Left ventricle myocardium superior (tissue), 1 donor: ENCODE results near the gene MYO15B. TPM values are rescaled to one million over a fixed set of nuclear protein-coding genes. Genes with fewer than 3 reads are reported as not detected.

ENCODE experiments used
- ATAC-seq: fragments of 200-7000 bp; cut with Tn5 transposase; one replicate; pipeline ENCODE4 v1.9.1; 2020; ENCODE audit warnings: mild to moderate bottlenecking, moderate library complexity
- DNase-seq: peaks from one replicate; pipeline ENCODE4 v3.0.0-alpha.2; 2020
- intact Hi-C: fragments of 100-400 bp; cut with micrococcal nuclease; formaldehyde crosslinking; loops from one replicate; pipeline ENCODE4 v1.11.0; 2022
- total RNA-seq: library from RNA; stranded (reverse); fragmentation: NEBNext Ultra II Directional; extraction: Animal tissue kit (Norgen Biotek cat#: 25700); gene quantifications from one replicate; pipeline ENCODE4 v1.2.1, GENCODE V29; 2021
- donor health status: DM: no; HTN: yes; CAD: no; lungs with severe emphysema.

Gene MYO15B
- total RNA-seq, 1 donor from 2014 or later = 48.2 TPM

- ATAC-seq = no peak
- intact Hi-C loops = no loop called here
- DNase-seq = no peak
These were observed 80.9 kb downstream of the MYO15B start for GRCh38 chr17:75668489-75668888.

- intact Hi-C loops = loop anchor here (5.0 kb wide), 1 partner anchor 81 kb away; no protein-coding TSS in a partner anchor
- DNase-seq (no peak), ATAC-seq (no peak)
These were observed 83.3 kb downstream of the MYO15B start for GRCh38 chr17:75670868-75671267.

GRCh38 chr17:75672011-75672410 lies 84.4 kb downstream of the MYO15B start:
- intact Hi-C loops = loop anchor here (5.0 kb wide), 1 partner anchor 80 kb away; no protein-coding TSS in a partner anchor
- DNase-seq (no peak), ATAC-seq (no peak)

GRCh38 chr17:75673487-75673886 lies 85.9 kb downstream of the MYO15B start:
- intact Hi-C loops = loop anchor here (5.0 kb wide), 1 partner anchor 79 kb away; no protein-coding TSS in a partner anchor
- no peak for ATAC-seq
- DNase-seq = no peak

Other genes with a start within 250 kb of the MYO15B start
- 84.2 TPM for gene GRB2, start 182.1 kb upstream of the MYO15B start, total RNA-seq
- gene TMEM94, start 131.2 kb upstream of the MYO15B start, total RNA-seq = 56.8 TPM
- 36.6 TPM for gene CASKIN2, start 72.3 kb upstream of the MYO15B start, total RNA-seq
- 8.3 TPM for gene TSEN54, start 71.3 kb upstream of the MYO15B start, total RNA-seq
- 5.1 TPM for gene LLGL2, start 62.1 kb upstream of the MYO15B start, total RNA-seq
- gene SMIM5, start 45.6 kb downstream of the MYO15B start, total RNA-seq = 15.8 TPM
- gene RECQL5, start 79.4 kb downstream of the MYO15B start, total RNA-seq = 14.3 TPM
- 47.8 TPM for gene SAP30BP, start 79.5 kb downstream of the MYO15B start, total RNA-seq
- 8.8 TPM for gene ITGB4, start 133.7 kb downstream of the MYO15B start, total RNA-seq
- gene GALK1, start 177.4 kb downstream of the MYO15B start, total RNA-seq = 20.2 TPM
- gene UNK, start 197.0 kb downstream of the MYO15B start, total RNA-seq = 14.8 TPM